UCSD-AML1 (cell line): ENCODE results near the gene DPP8.
A peak's percentile ranks its signal among the peaks of the same experiment; 100 is the strongest.
"Not testable (repeated sequence)": the region's sequence is repeated elsewhere in the genome, so short reads cannot be mapped to it uniquely, and the experiment has no call there.

ENCODE experiments used
- DNase-seq: peaks from one replicate; lab custom pipeline; 2025; ENCODE audit not compliant: unreplicated experiment; lab: John Stamatoyannopoulos, UW

DPP8 gene

DNA sequence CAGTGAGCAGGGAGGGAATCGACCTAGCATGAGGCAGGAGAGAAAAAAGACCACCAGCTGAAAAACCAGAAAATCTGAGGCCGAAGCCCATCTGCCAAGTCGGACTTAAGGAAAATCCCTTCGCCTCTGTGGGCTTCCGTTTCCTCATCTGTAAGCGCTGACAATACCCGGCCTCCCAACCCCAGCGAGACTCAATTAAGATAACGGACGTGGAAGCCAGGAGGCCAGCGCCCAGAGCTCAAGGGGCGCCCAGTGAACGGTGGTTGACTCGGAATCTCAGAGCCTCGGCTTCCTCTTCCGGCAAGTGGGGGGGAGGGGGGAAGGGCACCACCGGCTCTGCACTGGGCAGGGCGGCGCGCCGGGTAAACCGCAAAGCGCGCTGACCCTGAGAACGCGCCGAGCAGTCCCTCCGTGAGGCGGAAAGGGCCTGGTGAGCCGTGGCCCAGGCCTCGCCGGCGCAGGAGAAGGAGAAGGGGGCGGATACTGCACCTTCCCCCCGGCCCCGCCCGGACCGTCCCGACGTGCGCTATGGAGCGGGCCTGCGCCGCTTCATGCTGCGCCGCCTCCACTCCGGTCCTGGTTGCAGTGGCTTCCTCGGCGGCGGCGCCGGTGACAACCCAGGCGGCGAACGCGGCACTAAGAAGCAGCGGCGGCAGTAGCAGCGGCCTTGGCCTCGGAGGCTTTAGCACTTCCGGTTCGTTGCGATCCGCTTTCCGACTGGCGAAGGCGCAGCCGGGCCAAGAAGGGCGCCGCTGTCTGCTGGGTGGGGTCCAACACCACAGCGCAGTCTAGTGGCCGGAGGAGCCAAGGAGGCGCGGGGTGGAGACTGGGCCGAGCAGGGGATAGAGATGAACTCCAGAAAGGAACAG, at the start of gene DPP8:
Gene DPP8 (minus strand): TSS at position 693 of the 869 bp plus-strand sequence. CDS start 5,136 bp downstream, outside the sequence.
- peak; percentile 95 for DNase-seq

DNA sequence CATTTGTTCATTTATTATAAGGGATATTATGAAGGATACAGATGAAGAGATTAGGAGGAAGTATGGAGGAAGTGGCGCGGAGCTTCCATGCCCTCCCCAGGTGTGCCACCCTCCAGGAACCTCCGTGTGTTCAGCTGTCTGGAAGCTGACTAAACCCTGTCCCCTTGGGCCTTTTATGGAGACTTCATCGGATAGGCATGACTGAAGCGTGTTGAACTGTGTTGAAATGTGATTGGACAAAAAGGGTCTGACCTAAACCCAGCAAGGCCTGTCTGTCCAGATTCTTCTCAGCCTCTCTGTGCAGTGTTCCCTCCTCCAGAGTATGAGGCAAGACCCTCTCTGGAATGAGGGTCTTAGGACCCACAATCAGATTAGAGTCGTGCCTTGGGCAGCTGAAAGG, 44.4 kb upstream of the DPP8 start:
- DNase-seq, result no peak

DNA sequence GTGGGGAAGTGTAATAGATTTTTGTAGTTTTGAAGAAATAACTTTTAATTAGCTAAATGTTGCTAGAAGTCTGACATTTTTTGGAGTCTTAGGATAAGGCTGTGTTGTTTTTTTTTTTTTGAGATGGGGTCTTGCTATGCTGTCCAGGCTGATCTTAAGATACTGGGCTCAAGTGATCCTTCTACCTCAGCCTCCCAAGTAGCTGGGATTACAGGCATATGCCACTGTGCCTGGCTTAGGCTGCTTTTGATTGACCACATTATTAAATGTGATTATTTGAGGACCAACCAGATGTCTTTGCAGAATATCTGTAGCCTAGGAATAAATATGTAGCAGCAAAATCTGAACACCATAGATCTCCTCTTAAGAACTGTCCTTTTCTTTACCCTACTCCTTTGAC, 42.5 kb upstream of the DPP8 start:
- DNase-seq, result no peak

- no peak for DNase-seq
Observed at GRCh38 chr15:65558997-65559760, 41.7 kb upstream of the DPP8 start.

DNA sequence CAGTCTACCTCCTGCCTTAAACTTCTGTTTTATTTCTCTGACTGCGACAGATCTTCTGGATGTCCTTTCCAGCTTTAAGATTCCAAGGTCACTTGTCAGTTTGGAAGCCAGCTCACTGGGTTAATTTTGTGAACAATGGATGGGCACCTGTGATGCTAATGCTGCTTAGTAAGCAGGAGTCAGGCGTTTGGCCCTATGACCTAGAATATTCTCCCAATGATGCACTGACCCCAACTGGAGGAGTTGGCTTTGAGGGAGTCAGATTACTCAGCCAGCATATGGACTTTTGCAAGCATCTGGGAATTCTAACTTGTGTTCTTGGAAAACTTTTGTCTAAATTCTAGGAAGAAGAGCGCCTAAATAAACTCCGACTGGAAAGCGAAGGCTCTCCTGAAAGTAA, 40.8 kb upstream of the DPP8 start:
- no peak for DNase-seq

DNA sequence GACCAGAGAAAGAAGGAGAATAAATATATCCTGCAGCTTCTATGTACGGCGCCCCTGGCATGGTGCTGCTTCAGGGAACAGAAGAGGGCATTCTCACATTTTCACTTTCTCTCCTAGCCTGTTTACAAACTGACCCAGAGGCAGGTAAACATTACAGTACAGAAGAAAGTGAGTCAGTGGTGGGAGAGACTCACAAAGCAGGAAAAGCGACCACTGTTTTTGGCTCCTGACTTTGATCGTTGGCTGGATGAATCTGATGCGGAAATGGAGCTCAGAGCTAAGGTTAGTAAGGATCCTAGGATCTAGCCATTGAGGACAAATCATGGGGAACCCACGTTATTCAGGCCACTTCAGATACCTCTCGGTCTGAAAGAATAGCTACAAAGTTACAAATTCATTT, 39.1 kb upstream of the DPP8 start:
- DNase-seq, result no peak

DNA sequence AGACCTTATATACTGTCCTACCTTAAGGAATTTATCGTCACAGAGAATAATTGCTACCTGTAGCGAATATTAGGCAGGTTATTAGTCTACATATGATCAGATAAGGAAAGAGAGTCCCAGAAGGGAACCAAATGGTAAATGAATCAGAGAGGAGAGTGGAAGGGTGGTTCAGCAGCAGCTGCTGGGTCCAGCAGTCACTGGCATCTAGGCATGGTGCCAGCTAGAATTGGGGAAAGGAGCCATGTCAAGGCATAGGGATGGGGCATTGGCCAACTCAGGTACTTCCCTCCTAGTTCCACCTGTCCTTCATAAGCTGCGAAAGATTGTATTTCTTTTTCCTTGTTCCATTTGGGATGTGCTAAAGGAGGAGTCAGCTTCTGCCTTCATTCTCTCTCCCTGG, 36.2 kb upstream of the DPP8 start:
- no peak for DNase-seq

GRCh38 chr15:65552851-65553250, 35.4 kb upstream of the DPP8 start:
- DNase-seq, result not testable (repeated sequence)

GRCh38 chr15:65551183-65551582, 33.7 kb upstream of the DPP8 start:
- no peak for DNase-seq

DNA sequence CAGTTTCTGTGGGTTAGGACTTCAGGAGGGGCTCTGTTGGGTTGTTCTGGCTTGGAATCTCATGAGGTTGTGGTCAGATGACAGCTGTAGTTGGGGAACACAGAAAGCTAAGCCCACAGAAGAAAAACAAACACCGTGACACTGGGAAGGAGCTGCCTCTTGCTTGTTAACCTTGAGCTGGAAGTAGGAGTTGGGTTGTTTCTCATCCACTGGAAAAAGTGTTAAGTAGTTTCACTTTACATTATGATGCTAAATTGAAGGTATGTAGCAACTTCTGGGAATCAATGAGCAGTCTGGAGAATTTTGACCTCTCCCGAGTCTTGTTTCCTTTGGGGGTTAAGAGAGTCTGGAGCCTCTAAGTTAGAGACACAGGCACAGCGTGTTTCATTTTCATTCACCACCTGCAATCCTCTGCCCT, 33.2 kb upstream of the DPP8 start:
- no peak for DNase-seq

GRCh38 chr15:65549288-65549687, 31.8 kb upstream of the DPP8 start:
- not testable (repeated sequence) for DNase-seq

GRCh38 chr15:65547841-65548240, 30.4 kb upstream of the DPP8 start:
- DNase-seq, result no peak

DNA sequence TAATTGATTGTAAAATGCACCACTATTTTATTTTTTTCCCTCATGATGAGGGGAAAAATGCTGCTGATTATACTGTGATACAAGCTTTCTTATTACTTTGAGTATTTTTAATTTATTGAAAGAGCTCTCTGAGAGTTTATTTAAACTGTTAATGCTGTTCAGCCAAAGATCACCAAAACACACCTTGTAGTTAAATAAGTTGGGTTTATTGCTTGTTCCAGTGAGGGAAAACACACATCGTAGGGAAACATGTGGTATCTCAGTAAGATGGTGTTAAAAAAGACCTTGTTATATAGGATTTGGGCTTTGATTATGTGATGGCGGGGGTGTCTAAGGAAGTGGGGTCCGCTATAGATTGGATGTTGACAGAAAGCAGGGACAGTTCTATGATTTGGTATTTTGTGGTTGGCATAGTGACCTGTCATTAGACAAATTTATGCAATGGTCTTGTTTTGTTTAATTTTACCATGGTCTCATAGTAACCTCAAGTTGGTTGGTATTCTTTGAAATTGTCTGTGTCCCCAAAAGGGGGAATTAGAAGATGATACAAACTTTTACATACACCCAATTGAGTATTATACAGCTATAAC, 23.8 kb upstream of the DPP8 start:
- no peak for DNase-seq

- DNase-seq, result no peak
Observed at GRCh38 chr15:65540314-65540713, 22.8 kb upstream of the DPP8 start.

DNA sequence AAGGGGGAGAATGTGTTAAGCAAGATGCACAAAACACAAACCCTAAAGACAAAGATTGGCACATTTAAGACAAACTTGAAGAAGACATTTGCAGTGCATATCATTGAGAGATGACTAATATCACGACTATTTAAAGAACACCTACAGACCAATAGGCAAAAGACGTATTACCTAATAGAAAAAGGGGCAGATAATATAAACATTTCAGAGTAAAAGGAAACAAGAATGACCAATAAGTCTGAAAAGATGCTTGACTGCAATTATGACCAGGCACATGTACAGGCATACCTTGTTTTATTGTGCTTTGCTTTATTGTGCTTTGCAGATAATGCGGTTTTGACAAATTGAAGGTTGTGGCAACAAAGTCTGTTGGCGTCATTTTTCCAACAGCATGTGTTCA, 17.7 kb upstream of the DPP8 start:
- no peak for DNase-seq

GRCh38 chr15:65533057-65533756, 15.7 kb upstream of the DPP8 start:
- no peak for DNase-seq

- no peak for DNase-seq
Observed at GRCh38 chr15:65532738-65533051, 15.2 kb upstream of the DPP8 start.

- peak; percentile 92 for DNase-seq
Observed at GRCh38 chr15:65530318-65531111, 13.0 kb upstream of the DPP8 start, which contains the start of gene HACD3. Gene HACD3, plus strand, starts transcription at chr15:65530463. Its CDS starts 169 bp downstream, at chr15:65530632.

DNA sequence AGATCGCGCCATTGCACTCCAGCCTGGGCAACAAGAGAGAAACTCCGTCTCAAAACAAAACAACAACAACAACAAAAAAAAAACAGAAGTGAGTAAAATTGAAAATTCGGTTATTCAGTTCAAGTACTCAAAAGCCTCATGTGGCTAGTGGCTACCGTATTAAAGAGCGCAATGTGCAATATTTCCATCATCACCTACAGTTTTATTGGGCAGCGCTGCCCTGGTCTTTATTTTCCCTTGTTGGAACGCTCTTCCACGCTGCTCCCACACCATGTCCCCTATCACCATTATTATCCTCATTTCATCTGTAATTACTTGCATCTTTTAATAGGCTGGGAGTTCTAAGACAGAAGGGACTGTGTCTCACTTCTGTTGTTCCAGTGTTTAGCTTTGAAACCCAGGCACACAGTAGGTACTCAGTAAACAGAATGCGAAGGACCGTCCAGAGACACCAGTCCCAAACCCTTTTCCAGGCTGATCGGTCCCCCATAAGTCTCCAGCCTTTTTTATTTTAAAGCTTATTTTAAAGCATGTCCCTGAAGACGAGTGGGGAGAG, 12.4 kb upstream of the DPP8 start:
- DNase-seq, result no peak

- DNase-seq, result no peak
Observed at GRCh38 chr15:65528461-65529060, 11.1 kb upstream of the DPP8 start.
